Esophagus squamous epithelium (tissue), 4 donors: ENCODE measurements around the gene TBL1X.

ENCODE experiments used
- POLR2A ChIP-seq, 4 donors: fragments of 450-650 bp; IDR thresholded peaks; one replicate each; pipeline ENCODE4 v1.6.1; 2017; ENCODE audit warnings: antibody characterized with exemption in 4 of 4, mild to moderate bottlenecking in 4 of 4, moderate library complexity in 3 of 4
- TF ChIP-seq, protein P1 (sequence below), 6 experiments: fragments of 450-650 bp in 4 of 6; fragments of 200-600 bp in 2 of 6; sonication (generic) in 2 of 6; IDR thresholded peaks; one replicate each; pipeline ENCODE4 v1.5.1; 2016 to 2019; ENCODE audit warnings: antibody characterized with exemption in 6 of 6, mild to moderate bottlenecking in 4 of 6, moderate library complexity in 4 of 6

DNA sequence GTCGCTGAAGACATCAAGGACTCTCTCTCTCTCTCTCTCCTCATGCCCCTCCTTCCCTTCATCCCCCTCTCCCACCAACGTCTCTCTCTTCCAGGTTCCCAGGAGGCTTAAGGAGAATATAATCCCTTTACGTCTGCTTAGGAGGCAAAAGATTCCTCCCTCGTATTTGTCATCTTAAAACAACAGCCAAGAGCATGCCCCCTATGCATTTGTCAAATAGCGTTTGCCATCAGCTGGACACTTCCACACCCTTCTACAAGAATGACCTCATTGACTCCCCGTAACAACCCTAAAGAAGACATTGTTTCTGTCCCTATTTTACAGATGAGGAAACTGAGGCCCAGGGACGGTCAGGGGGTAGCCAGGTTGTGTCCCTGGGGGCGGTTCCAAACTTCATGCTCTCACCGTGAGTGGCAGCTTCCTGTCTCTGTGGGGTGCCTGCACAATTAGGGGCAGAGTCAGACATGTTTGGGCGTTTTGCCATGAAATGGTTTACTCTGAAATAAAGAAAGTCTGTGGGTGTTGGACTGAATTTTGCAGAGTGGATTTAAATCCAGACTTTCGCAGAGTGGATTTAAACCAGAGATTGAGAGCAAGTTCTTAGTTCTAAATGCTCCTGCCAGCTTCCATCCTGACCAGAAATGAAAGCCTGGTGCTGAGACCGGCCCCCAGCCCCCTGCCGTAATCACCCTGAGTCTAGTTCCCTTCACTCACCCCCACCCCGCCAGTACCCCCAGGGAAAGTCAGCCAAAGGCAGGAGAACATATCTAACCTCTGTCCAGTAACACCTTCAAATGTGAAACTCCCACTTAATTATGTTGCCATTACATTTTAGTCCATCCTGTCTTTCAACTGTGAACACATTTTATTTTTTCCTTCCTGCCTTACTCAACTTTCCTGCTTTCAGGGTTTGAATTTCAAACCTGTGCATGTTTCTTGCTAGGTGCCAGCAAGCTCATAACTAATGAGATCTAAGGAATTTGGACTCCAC is 44.3 kb upstream of the TBL1X start:
- TF ChIP-seq, protein P1, sequence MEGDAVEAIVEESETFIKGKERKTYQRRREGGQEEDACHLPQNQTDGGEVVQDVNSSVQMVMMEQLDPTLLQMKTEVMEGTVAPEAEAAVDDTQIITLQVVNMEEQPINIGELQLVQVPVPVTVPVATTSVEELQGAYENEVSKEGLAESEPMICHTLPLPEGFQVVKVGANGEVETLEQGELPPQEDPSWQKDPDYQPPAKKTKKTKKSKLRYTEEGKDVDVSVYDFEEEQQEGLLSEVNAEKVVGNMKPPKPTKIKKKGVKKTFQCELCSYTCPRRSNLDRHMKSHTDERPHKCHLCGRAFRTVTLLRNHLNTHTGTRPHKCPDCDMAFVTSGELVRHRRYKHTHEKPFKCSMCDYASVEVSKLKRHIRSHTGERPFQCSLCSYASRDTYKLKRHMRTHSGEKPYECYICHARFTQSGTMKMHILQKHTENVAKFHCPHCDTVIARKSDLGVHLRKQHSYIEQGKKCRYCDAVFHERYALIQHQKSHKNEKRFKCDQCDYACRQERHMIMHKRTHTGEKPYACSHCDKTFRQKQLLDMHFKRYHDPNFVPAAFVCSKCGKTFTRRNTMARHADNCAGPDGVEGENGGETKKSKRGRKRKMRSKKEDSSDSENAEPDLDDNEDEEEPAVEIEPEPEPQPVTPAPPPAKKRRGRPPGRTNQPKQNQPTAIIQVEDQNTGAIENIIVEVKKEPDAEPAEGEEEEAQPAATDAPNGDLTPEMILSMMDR (IDR thresholded peaks at IDR 0.05): no peak
- TF ChIP-seq POLR2A (IDR thresholded peaks at IDR 0.05): no peak
